Neural progenitor cell (in vitro differentiated cells): ENCODE results near the gene KCNB1. TPM values are rescaled to one million over a fixed set of nuclear protein-coding genes. Genes with fewer than 3 reads are reported as not detected.

Source experiments
- DNase-seq: peaks from one replicate; pipeline ENCODE4 v3.0.0-alpha.2; 2016; ENCODE audit warnings: low spot score
- H2AFZ ChIP-seq: fragments of 200-600 bp; sonication (generic); replicated peaks from 2 replicates; pipeline ENCODE4 v1.6.1; 2016; ENCODE audit warnings: antibody characterized with exemption
- H3F3A ChIP-seq: fragments of 200-600 bp; sonication (generic); 2 replicates; pipeline ENCODE4 v1.6.1; 2016; ENCODE audit warnings: antibody characterized with exemption, low read depth
- H3K27ac ChIP-seq: fragments of 200-600 bp; sonication (generic); 2 replicates; pipeline ENCODE4 v1.5.1; 2016; ENCODE audit warnings: mild to moderate bottlenecking
- H3K27me3 ChIP-seq: fragments of 200-600 bp; sonication (generic); 2 replicates; pipeline ENCODE4 v1.6.1; 2016; ENCODE audit warnings: mild to moderate bottlenecking, moderate library complexity
- H3K36me3 ChIP-seq: fragments of 200-600 bp; sonication (generic); 2 replicates; pipeline ENCODE4 v1.5.1; 2016
- H3K4me1 ChIP-seq: fragments of 200-600 bp; sonication (generic); 2 replicates; pipeline ENCODE4 v1.6.1; 2016; ENCODE audit warnings: mixed run types
- H3K4me2 ChIP-seq: fragments of 200-600 bp; sonication (generic); 2 replicates; pipeline ENCODE4 v1.6.1; 2016
- H3K4me3 ChIP-seq: fragments of 200-600 bp; sonication (generic); 2 replicates; pipeline ENCODE4 v1.5.1; 2016
- H3K79me2 ChIP-seq: fragments of 200-600 bp; sonication (generic); 2 replicates; pipeline ENCODE4 v1.6.1; 2016; ENCODE audit warnings: low read depth
- H3K9ac ChIP-seq: fragments of 200-600 bp; sonication (generic); 2 replicates; pipeline ENCODE4 v1.6.1; 2016
- H3K9me3 ChIP-seq: fragments of 200-600 bp; sonication (generic); 2 replicates; pipeline ENCODE4 v1.5.1; 2016; ENCODE audit warnings: low read depth
- H4K20me1 ChIP-seq: fragments of 200-600 bp; sonication (generic); 2 replicates; pipeline ENCODE4 v1.6.1; 2016; ENCODE audit warnings: low read depth
- H3K27ac Mint-ChIP-seq: 3 replicates; pipeline ENCODE4 v1.8.0; 2021; ENCODE audit warnings: mixed read lengths
- H3K27me3 Mint-ChIP-seq: 2 replicates; pipeline ENCODE4 v1.8.0; 2022; ENCODE audit warnings: low read depth, mild to moderate bottlenecking, inconsistent platforms, moderate library complexity, mixed read lengths; ENCODE audit not compliant: insufficient read depth
- H3K36me3 Mint-ChIP-seq: 3 replicates; pipeline ENCODE4 v1.8.0; 2021; ENCODE audit warnings: mixed read lengths
- H3K4me1 Mint-ChIP-seq: 3 replicates; pipeline ENCODE4 v1.8.0; 2021; ENCODE audit warnings: mixed read lengths
- H3K4me3 Mint-ChIP-seq: 3 replicates; pipeline ENCODE4 v1.8.0; 2021; ENCODE audit warnings: mild to moderate bottlenecking, moderate library complexity, mixed read lengths
- H3K9me3 Mint-ChIP-seq: 3 replicates; pipeline ENCODE4 v1.8.0; 2020; ENCODE audit warnings: mixed read lengths
- EZH2 ChIP-seq: fragments of 200-600 bp; sonication (generic); IDR thresholded peaks from 2 replicates; pipeline ENCODE4 v1.6.1; 2017; ENCODE audit warnings: antibody characterized with exemption, mild to moderate bottlenecking, moderate library complexity
- EZH2phosphoT487 ChIP-seq: fragments of 200-600 bp; sonication (generic); IDR thresholded peaks from 2 replicates; pipeline ENCODE4 v1.6.1; 2017; ENCODE audit warnings: antibody characterized with exemption
- total RNA-seq: library from RNA; depleted of rRNA; stranded (reverse); fragments of >200 nt; gene quantifications from 2 replicates; pipeline ENCODE4 v1.2.3, GENCODE V29; 2015; ENCODE audit warnings: low replicate concordance
- TF ChIP-seq, protein P1 (sequence below): fragments of 200-600 bp; sonication (generic); IDR thresholded peaks from 2 replicates; pipeline ENCODE4 v1.5.1; 2017; ENCODE audit warnings: antibody characterized with exemption, mild to moderate bottlenecking

KCNB1 gene
- total RNA-seq, 1 donor from 2014 or later = 0.97 TPM

GRCh38 chr20:49477200-49477599 is 5.3 kb downstream of the KCNB1 start:
- no peaks in the 10 kb centered on the region for H3K79me2 ChIP-seq
- H3K4me3 ChIP-seq = no peak overlapping the region
- peaks cover 30% of the 10 kb centered on the region for H3K4me1 Mint-ChIP-seq
- peaks cover 13% of the 10 kb centered on the region for H3K27me3 ChIP-seq
- H3K4me2 ChIP-seq = no peak overlapping the region
- H3K4me1 ChIP-seq = peaks cover 12% of the 10 kb centered on the region
- no peaks in the 10 kb centered on the region for H3K36me3 ChIP-seq
- no peak for DNase-seq
- no peaks in the 10 kb centered on the region for H3K9me3 Mint-ChIP-seq
- H3F3A ChIP-seq = peaks cover 11% of the 10 kb centered on the region
- peaks cover 39% of the 10 kb centered on the region for H4K20me1 ChIP-seq
- TF ChIP-seq EZH2phosphoT487 = no peak
- H3K27ac ChIP-seq = no peak overlapping the region
- peaks cover 13% of the 10 kb centered on the region for H3K27me3 Mint-ChIP-seq
- H3K36me3 Mint-ChIP-seq = peaks cover 4% of the 10 kb centered on the region
- H3K9me3 ChIP-seq = no peaks in the 10 kb centered on the region
- H3K27ac Mint-ChIP-seq = no peak overlapping the region
- H3K4me3 Mint-ChIP-seq = no peak overlapping the region
- no peak overlapping the region for H2AFZ ChIP-seq
- no peak overlapping the region for H3K9ac ChIP-seq

DNA sequence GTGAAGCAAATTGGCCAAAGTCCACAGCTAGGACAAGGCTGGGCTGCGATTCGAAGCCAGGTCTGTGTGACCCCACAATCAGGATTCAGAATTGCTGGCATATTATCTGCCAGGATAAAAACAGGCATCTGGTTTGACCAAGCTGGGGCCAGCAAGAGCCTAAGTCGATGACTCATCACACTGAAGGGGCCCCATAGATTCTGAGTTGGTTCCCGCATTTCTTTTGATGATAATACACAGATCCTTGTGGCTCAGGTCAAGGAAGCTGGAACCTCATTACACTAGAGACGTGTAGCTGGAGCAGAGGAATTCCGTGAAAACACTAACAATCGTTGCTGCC is 6.5 kb downstream of the KCNB1 start:
- Histone ChIP-seq H3K4me2 (no peak overlapping the region), H3K27me3 (peaks cover under 1% of the 10 kb centered on the region)
- no peak for DNase-seq

DNA sequence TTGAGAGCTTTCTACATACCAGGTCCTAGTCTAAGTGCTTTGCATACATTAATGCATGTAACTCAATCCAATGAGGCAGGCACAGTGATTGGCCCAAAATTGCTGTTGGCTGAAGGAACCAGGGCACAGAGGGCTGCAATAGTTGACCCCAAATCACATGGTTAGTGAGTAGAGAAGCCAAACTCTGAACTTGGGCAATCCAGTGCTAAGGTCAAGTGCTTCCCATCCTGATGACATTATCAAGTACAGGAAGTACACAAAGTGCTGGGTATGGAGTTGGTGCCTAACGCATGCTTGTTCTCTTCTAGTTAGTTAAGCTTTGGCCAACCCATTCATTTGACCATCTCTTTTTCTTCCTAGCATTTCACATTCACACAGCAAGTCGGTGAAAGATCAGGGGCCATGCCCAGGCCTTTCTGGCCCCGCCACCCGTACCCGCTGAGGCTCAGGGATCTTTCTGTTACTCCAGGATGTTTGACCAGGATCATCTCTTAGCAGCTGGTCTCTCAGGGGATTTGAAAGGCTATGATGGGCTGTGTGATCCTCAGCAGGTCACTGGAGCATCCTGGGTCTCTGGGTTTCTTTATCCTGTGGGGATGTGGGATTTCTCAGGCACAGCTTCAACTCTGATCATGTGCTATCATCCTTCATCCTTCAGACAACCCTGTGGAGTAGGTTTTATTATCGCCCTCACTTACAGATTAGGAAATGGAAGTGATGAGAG is 7.0 kb downstream of the KCNB1 start:
- Mint-ChIP-seq H3K4me3 (no peak overlapping the region), H3K27me3 (peaks cover 10% of the 10 kb centered on the region), H3K9me3 (no peaks in the 10 kb centered on the region), H3K4me1 (peaks cover 19% of the 10 kb centered on the region), H3K36me3 (no peaks in the 10 kb centered on the region), H3K27ac (no peak overlapping the region)
- H3K9ac ChIP-seq = no peak overlapping the region
- H3K27me3 ChIP-seq = no peaks in the 10 kb centered on the region
- TF ChIP-seq EZH2 (no peak), EZH2phosphoT487 (no peak)
- TF ChIP-seq, protein P1, sequence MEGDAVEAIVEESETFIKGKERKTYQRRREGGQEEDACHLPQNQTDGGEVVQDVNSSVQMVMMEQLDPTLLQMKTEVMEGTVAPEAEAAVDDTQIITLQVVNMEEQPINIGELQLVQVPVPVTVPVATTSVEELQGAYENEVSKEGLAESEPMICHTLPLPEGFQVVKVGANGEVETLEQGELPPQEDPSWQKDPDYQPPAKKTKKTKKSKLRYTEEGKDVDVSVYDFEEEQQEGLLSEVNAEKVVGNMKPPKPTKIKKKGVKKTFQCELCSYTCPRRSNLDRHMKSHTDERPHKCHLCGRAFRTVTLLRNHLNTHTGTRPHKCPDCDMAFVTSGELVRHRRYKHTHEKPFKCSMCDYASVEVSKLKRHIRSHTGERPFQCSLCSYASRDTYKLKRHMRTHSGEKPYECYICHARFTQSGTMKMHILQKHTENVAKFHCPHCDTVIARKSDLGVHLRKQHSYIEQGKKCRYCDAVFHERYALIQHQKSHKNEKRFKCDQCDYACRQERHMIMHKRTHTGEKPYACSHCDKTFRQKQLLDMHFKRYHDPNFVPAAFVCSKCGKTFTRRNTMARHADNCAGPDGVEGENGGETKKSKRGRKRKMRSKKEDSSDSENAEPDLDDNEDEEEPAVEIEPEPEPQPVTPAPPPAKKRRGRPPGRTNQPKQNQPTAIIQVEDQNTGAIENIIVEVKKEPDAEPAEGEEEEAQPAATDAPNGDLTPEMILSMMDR = no peak
- H4K20me1 ChIP-seq = peaks cover 21% of the 10 kb centered on the region
- no peak overlapping the region for H3K4me2 ChIP-seq
- H3K4me3 ChIP-seq = no peak overlapping the region
- H2AFZ ChIP-seq = no peak overlapping the region
- peaks cover 11% of the 10 kb centered on the region for H3F3A ChIP-seq
- no peaks in the 10 kb centered on the region for H3K36me3 ChIP-seq
- no peaks in the 10 kb centered on the region for H3K9me3 ChIP-seq
- no peaks in the 10 kb centered on the region for H3K79me2 ChIP-seq
- DNase-seq = no peak
- peaks cover 9% of the 10 kb centered on the region for H3K4me1 ChIP-seq
- no peak overlapping the region for H3K27ac ChIP-seq

More for the DNA sequence above, 6.5 kb downstream of the KCNB1 start:
- no peak overlapping the region for H2AFZ ChIP-seq
- TF ChIP-seq EZH2phosphoT487 (no peak), EZH2 (no peak)
- TF ChIP-seq, protein P1 = no peak
- H3K4me3 ChIP-seq = no peak overlapping the region
- no peaks in the 10 kb centered on the region for H3K79me2 ChIP-seq
- H3K27me3 Mint-ChIP-seq = peaks cover 10% of the 10 kb centered on the region
- no peak overlapping the region for H3K27ac Mint-ChIP-seq
- H3K9me3 Mint-ChIP-seq = no peaks in the 10 kb centered on the region
- peaks cover 27% of the 10 kb centered on the region for H4K20me1 ChIP-seq
- no peaks in the 10 kb centered on the region for H3K36me3 ChIP-seq
- H3K36me3 Mint-ChIP-seq = peaks cover 2% of the 10 kb centered on the region
- no peak overlapping the region for H3K9ac ChIP-seq
- no peak overlapping the region for H3K4me3 Mint-ChIP-seq
- H3K4me1 Mint-ChIP-seq = peaks cover 25% of the 10 kb centered on the region
- peaks cover 11% of the 10 kb centered on the region for H3F3A ChIP-seq
- H3K27ac ChIP-seq = no peak overlapping the region
- peaks cover 12% of the 10 kb centered on the region for H3K4me1 ChIP-seq
- no peaks in the 10 kb centered on the region for H3K9me3 ChIP-seq

- no peak overlapping the region for H3K4me3 ChIP-seq
- H3K27ac ChIP-seq = no peak overlapping the region
- no peaks in the 10 kb centered on the region for H3F3A ChIP-seq
- H3K27me3 ChIP-seq = no peaks in the 10 kb centered on the region
- peaks cover 12% of the 10 kb centered on the region for H3K27me3 Mint-ChIP-seq
- H3K9me3 ChIP-seq = no peaks in the 10 kb centered on the region
- H3K4me1 Mint-ChIP-seq = peaks cover 13% of the 10 kb centered on the region
- no peaks in the 10 kb centered on the region for H3K4me1 ChIP-seq
- no peaks in the 10 kb centered on the region for H3K79me2 ChIP-seq
- no peak for TF ChIP-seq EZH2phosphoT487
- no peaks in the 10 kb centered on the region for H4K20me1 ChIP-seq
- no peak overlapping the region for H3K9ac ChIP-seq
- H3K9me3 Mint-ChIP-seq = no peaks in the 10 kb centered on the region
- no peaks in the 10 kb centered on the region for H3K36me3 Mint-ChIP-seq
- no peak overlapping the region for H3K27ac Mint-ChIP-seq
- DNase-seq = no peak
- no peak overlapping the region for H3K4me2 ChIP-seq
- no peaks in the 10 kb centered on the region for H3K36me3 ChIP-seq
- H3K4me3 Mint-ChIP-seq = no peak overlapping the region
- H2AFZ ChIP-seq = no peak overlapping the region
Observed at GRCh38 chr20:49471397-49471796, 11.1 kb downstream of the KCNB1 start.
